Activated naive CD4-positive, alpha-beta T cell treated with Interleukin-2 at 50 U/mL for 16 hours (primary cell): ENCODE results near the gene PCGF5.
A peak's percentile ranks its signal among the peaks of the same experiment; 100 is the strongest.
"Not testable (repeated sequence)": the region's sequence is repeated elsewhere in the genome, so short reads cannot be mapped to it uniquely, and the experiment has no call there.

Source experiments
- DNase-seq: peaks from one replicate; pipeline ENCODE4 v3.0.0-alpha.2; 2020

Gene PCGF5

DNA sequence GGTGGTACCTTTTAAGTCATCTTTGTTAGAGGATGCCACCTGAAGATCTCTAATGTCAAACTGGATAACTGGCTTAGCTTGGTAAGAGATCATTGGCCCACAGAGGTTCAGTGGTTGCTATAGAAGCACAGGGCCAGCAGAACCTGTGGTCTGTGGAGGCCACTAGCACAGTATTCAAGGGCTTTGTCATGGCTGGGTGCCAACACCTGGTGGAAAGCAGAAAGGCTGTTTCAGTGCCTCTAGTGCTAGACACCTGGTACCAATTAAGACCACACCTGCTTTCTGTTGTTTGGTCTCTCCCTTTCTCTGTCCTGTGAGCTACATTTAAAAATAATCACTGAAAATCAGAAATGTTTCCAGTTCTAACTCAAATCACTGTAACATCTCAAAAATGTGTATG lies 10.0 kb upstream of the PCGF5 start:
- DNase-seq: no peak

DNA sequence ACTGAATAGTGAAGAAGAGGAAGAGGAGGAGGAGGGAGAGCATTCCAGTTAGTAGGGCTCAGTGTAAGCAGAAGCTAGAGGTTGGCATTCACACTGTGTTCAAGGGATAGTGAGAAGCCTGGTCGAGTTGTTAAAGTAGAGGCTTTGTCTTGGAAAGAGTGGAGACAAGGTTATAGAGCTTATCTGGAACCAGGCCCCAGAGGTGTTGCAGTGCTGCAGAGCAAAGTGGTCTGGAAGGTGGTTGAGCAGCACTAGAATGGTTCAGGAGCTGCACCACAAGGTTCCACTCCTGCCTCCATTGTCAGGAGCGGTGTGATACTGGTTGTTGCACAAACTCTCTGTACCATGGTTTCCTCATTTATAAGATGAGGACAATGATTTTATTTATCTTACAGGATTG lies 8.8 kb upstream of the PCGF5 start:
- DNase-seq: no peak

DNA sequence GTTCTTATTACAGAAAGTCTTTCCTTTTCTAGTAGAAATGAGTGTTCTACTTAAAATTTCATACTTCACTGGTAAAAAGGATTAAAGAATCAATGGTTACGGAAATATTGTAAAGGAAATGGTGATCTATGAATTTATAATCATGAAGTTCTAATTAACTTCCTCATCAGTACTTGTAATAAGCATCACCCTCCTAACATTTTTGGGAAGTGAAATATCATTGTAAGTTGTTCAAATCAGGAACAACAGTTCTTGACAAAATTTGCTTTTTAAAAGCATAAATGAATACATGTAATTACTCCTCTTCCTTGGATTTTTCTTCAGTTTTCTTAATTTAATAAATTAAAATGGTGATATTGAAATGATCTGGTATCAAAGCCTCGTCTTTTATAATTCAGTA lies 5.6 kb upstream of the PCGF5 start:
- DNase-seq: no peak

DNA sequence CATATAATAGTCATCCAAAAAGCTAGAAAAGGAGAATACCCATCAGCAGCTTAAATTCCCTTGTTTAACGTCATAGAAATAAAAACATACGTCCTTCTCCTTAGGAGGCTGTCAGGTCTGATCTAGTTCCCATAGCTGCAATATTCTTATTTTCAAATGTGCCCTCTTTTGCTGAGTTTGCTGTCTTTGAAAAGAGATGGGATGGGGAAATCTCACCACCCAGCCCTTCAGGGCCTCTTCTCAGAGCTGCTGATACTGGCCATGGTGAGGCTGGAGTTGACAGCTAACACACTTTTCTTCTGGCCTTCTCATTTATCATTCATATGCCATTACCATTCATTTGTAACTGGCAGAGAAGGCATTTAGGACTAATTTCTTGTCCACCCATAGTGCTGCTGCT lies 5.1 kb upstream of the PCGF5 start:
- no peak for DNase-seq

DNA sequence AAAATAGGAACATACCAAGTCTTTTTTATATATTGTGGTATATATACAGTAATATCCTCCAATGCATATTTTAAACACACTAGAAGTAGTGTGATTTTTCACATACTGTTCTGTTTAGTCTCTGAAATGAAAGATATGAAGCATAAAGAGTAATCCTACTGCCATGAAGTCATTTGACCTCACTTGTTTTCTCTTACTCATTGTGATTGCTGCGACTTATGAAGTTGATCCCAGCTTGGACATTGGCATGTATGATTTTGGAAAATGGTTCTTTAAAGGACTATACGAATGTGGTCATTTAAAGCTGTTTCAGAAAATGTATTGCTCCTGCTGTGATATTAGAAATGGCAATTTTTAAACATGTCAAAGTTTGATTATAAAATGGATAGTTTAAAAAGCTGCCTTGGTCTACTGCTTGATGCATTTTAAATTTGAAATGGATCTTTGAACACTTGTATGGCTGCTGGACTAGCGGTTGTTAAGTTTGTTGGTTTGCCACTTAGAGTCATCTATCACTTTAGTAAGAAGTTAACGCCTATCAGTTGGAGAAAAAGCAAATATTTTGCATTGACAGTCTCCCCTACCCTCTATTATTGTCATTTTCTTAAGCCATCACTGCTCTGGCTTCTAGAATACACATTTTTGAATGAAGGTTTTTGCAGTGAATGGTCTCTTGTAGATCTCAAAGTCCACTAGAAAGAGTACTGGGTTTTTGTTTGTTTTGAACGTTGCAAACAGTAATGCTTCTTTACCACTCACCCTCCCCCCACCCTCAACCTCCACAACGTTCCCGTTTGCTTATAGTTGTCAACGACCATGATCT lies 881 bp upstream of the PCGF5 start:
- no peak for DNase-seq

DNA sequence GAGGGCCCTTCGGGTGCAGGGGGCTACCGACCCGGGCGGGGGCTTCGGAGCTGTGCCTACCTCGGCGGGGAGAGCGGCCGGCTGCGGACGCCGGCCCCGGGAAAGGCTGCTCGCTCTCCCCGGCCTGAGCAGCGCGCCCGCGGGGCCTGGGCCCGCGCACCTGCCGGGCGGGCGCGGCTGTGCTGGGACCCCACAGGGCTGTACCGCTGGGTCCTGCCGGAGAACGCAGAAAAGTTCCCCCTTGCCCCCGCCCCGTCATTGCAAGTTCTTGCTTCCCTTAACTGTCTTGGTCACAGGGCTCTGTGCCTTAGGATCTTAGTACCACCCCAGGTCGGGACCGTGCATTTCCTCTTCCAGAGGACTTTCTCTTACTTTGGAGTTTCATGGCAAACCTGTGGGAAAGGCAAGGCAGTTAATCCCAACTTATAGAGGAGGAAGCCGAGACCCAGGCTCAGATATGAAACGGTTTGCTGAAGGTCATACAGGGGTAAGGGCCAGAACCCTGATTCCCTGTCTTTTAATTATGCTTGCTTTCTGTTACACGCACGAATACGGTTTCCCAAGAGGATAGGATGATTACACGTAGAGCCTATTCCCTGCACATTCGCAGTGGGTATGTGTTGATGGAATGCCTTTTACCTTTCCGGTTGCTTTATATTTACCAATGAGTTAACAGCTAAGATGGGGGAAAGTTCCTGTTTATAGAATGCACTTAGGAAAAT lies 652 bp downstream of the PCGF5 start:
- DNase-seq: peak; percentile 18

DNA sequence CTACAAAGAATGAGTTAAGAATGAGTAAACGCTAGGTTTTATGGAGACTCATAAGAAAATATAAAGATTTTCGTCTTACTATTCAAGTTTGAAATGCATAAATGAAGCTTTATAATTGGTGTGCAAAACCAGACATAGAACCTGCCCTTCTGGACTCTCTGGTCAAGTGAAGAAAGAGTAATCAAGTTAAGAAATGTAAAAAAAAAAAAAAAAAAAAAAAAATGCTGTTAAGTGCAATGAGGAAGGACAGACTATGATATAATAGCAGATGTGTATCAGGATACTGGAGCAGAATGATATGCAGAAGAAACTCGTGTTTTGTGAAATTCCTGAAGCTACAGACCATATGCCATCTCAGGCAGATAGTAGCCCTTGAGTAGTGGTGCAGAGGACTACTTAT lies 5.6 kb downstream of the PCGF5 start:
- DNase-seq: no peak

DNA sequence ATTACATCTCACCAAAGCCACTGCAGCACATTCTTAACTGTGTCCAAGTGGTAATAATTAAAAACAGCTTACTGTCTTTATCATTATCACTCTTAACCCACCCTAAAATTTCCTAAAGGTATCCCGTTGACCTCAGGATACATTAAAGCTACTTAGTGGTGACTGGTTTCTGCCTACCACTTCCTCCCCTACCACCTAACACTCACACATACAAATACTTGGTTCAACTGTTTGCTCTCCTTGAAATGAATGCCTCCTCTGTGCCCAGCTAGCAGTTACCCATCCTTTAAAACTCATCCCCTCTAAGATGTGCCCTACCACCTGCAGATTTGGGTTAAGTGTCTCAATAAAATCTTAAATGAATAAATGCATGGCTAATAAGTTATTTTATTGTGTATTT lies 7.1 kb downstream of the PCGF5 start:
- no peak for DNase-seq

DNA sequence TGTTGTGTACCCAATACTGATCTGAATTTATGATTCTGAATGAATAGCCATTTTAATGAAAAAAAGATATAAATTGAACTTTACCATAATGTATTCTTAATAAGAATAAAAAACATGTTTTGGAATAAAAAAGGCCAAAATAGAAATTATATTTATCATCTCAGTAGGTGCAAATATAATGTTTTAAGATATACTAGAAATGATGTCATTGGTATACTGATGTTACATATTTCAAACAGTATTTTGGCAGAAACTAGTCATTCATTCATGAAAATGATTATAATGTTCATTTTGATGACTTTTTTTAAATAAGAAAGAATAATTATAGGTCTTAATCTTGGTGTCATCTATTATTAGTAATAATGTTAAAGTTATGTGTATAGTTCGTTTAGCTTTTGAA lies 9.2 kb downstream of the PCGF5 start:
- DNase-seq: no peak

DNA sequence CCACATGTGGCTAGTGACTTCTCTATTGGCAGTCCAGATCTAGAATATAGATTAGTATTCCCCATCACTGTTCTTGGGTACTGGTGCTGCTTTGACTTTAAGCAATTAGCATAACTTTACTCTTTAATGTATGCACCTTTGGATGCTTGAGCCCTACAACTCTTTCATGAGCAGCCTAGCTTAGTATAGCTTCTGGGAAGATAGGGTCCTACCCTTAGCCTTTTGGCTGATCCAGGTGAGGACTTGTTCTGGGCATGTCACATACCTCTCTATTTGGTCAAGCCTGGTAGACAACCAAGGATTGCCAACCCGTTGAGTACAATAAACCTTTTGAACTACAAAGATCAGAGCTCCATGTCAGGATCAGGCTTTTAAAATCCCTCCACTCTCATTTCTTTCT lies 17.7 kb downstream of the PCGF5 start:
- DNase-seq: no peak

DNA sequence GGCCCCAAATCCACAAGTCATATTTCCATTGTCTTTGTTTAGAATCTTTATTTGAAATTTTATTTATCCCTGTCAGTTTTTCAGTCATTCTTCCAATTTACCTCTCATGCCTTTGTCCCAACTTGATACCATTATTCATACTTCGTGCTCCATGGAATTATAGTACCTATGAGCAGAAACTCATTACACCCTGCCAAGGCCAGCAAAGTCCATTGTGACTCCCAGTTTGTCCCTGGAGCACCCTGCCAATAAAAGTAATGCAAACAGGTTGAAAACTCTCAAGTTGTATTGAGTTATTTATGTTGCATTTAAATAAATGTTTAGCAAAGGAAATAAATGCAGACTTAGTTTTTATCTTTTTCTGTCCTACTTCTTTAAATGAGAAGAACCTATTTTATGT lies 19.3 kb downstream of the PCGF5 start:
- no peak for DNase-seq

DNA sequence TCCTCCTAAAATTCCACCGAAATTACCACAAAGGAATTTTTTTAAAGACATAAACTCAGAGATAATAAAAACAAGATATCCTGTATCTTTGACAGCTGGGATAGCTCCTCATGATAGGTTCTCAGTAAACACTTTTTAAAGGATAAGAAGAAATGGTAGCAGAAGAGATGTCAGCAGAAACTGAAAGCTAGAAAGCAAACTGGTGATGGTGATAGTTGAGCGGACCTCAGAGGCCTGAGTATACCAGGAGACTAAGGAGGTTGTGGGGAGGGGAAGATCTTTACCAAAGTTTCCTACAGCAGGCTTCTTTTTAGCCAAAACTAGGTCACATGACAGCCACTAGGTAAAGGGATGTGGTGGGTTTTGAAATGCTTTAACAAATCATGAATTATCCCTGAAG lies 22.5 kb downstream of the PCGF5 start:
- no peak for DNase-seq

DNA sequence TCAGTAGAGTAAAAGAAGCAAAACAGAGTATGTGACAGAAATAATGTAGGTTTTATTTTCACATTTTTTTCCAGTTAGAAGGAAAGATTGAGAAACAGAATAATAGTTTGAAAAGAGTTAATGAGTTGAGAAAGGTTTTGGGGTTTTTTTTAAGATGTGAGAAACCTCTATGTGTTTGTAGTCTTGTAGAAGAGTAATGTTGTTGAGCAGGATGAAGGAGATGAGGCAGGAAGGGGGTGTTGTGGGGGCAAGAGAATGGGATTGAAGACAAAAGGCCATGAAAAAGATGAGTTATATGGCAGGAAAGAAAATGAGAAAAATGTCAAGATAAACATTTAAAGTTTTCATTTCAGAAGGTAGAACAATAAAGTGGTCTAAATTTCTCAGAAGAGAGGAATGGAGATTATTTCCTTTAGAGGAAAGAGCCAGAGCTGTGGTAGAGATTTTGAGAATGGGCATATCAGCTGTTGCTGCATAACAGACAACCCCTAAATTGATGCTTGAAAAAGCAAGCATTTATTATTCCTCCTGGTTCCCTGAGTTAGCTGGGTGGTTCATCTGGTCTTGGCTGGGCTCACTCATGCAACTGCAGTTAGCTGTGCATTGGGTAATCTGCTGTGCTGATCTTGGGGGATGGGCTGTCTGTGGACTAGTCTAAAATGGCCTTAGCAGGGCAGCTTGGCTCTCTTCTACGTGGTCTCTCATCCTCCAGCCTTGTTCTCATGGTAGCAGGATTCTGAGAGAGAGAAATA lies 27.1 kb downstream of the PCGF5 start:
- no peak for DNase-seq

DNA sequence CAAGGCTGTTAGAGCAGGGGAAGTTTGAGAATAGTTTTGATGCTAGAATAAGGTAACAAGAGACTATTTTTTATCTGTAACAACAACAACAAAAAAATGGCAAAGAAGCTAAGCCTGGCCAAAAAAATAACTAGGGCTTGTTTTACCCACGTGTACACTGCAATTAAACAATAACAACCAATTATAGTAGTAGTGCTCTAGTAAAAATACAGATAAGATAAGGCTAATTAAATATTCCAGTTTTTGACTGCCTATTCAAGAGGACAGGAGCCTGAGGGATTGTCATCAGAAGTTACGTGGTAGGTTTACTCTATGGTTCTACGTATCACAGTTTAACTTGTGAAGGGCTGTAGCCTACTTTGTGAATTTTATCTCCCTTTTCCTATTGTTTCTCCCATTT lies 29.2 kb downstream of the PCGF5 start:
- no peak for DNase-seq

DNA sequence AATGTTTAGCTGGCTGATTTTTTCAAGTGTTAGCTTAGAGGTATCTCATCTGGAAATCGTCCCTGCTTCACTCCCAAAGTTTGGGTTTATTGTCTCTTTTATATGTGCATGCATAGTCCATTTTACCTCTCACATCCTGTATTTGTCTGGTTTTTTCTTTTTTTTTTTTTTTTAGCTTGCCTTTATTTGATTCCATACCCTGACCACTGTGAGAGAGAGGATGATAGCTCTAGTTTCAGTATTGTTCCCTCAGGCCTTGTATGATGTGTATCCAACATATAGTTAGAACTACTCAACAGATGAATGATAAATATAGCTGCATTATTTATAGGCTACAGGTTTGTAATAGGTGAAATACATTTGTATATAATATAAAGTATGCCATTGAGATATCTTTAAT lies 29.9 kb downstream of the PCGF5 start:
- no peak for DNase-seq

DNA sequence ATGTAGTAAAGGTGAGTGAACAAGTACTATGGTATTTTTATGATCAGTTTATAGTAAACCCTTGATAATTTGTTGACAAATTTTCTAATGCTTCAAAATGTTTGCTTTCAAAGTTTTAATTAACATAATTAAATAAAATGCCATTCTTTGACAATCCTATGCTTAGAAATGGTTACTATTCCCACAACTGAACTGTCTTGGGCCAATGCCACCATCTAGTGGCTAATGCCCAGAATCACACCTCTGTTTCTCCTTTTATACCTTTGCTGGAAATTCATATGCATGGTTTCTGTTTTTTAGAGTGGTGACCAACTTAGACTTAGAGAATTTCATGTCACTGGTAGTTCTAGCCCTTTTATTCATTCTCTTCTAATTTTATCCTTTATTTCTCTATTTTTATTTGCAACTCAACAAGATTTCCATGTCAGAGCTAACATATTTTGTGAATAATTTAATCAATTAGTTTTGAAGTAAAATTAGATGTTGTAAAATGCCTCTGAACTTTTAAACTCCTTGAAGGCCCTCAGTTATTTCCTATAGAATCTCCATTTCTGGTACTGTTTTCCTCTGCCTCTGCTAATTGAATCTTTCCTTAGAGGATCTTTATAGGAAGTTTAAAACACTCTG lies 31.1 kb downstream of the PCGF5 start:
- peak; percentile 47 for DNase-seq

DNA sequence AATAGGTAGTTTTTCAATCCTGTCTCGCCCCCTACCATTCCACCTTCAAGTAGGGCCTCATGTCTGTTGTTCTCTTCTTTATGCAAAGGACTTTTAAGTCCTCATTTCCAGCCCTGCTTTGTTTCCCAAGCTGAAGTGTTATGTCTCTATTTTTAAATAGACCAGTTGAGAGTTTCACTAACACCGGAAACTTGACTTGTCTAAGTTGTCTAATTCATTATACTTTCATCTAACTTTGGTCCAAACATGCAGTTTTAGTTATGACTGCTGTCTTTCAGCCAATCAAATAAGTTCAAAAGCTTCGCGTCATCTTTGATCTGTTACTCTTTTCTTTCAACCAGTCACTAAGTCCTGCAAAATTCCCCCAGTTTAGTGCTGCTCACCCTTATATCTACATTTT lies 32.8 kb downstream of the PCGF5 start:
- DNase-seq: no peak

DNA sequence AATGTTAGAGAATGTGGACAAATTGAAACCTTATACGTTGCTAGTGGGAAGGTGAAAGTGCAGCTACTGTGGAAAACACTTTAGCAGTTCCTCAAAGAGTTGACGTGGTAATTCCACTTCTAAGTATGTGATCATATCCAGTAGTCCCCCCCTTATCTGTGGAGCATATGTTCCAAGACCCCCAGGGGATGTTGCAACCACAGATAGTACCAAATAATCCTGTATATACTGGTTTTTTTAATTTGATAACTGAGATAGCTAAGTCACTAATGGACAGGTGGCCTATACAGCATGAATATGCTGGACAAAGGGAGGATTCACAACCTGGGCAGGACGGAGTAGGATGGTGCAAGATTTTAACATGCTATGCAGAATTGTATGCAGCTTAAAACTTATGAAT lies 36.8 kb downstream of the PCGF5 start:
- DNase-seq: no peak

DNA sequence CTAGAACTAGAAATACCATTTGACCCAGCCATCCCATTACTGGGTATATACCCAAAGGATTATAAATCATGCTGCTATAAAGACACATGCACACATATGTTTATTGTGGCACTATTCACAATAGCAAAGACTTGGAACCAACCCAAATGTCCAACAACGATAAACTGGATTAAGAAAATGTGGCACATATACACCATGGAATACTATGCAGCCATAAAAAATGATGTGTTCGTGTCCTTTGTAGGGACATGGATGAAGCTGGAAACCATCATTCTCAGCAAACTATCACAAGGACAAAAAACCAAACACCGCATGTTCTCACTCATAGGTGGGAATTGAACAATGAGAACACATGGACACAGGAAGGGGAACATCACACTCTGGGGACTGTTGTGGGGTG lies 40.0 kb downstream of the PCGF5 start:
- not testable (repeated sequence) for DNase-seq

DNA sequence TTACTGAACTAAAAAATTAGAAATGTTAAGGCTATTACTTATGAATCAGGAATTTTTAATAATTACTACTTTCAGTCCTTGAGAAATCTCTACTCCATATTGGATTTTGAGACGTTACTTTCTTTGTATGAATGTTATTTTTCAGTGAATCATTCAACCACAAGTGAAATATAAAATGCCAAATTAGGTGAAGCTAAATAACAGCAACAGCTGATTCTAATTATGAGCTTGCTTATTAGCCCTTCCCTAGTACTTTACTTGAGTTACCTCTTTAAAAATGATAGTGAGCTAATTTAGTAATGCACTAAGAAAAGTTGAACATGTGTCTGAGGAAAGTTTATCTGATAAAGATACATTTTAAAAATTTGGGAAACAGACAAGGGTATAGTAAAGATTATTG lies 51.4 kb downstream of the PCGF5 start:
- no peak for DNase-seq

DNA sequence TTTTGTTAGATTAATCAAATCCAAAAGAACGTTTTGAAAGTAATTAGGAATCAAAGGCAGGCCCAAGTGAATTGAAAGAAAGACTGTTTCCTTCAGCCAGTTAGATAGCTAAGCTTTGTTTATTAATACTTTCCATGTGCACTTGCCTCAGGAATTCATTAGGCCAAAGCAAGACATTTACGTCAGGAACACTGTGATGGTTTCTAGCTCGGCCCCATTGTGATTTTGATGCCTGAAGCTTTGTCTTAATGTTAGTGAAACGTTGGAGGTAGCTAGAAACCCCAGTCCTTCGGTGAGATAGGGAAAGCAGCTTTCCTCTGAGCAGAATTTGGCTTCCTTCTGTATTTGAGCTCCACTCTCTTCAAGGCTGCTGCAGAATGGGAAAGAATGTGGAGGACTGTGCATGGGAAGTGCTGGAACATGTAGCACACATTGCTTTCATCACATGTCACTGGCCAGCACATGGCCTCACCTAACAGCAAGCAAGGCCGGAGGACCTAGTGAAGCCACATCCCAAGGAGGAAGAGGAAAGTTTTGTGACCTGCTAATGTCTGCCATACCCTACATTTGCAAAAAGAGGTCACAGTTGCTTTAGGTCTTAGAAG lies 64.1 kb downstream of the PCGF5 start:
- no peak for DNase-seq

DNA sequence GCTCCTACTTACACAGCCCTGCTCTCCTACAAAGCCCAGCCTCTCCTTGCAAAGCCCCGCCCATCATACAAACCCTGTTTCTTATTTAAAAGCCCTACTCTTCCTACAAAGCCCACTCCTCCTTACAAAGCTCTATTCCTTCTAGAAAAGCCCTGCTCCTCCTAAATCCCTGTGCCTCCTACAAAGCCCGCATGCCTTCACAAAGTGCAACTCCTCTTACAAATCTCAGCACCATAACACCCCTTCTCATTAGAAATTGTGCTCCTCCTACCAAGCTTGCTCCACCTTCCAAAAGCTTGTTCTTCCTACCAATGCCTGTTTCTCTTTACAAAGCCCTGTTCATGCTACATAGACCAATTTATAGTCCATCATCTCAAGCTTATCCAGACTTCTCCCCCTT lies 66.1 kb downstream of the PCGF5 start:
- DNase-seq: no peak

DNA sequence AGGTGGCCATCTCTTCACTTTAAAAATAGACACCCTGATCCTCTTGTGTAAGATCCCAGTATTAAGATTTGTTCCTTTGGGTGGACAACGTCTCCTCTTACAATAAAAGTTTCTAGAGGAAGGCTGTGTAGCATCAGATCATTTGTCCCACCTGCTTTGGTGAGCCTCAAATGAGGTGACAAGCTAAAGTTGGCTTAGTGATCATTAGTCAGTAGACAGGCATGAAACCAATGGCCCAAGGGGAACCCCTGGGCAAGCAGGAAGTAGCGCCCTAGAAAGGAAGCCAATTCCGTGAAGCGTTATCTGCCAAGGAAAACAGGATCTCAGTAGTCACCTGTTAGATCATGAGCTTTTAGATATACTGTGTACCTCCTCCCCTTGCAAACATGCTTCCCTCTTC lies 66.8 kb downstream of the PCGF5 start:
- DNase-seq: no peak
